GM19193 (cell line): Measurements from ENCODE around the gene RASL10A.

Experiments used
- POLR2A ChIP-seq: IDR thresholded peaks from 4 replicates; pipeline ENCODE4 v1.6.1; 2011; ENCODE audit not compliant: insufficient read depth, insufficient read length; ENCODE audit errors: extremely low read depth

RASL10A gene

GRCh38 chr22:29275819-29276565, 39.5 kb downstream of the RASL10A start:
- TF ChIP-seq POLR2A: no peak

GRCh38 chr22:29275167-29275566, 40.3 kb downstream of the RASL10A start:
- TF ChIP-seq POLR2A: no peak

- TF ChIP-seq POLR2A: no peak
Observed at GRCh38 chr22:29272624-29273023, 42.9 kb downstream of the RASL10A start.

GRCh38 chr22:29270475-29271271, 44.8 kb downstream of the RASL10A start:
- TF ChIP-seq POLR2A: no peak

GRCh38 chr22:29269731-29270474, 45.6 kb downstream of the RASL10A start:
- no peak for TF ChIP-seq POLR2A

- TF ChIP-seq POLR2A: no peak
Observed at GRCh38 chr22:29269230-29269604, 46.3 kb downstream of the RASL10A start.

GRCh38 chr22:29268511-29269229, 46.8 kb downstream of the RASL10A start:
- no peak for TF ChIP-seq POLR2A

- TF ChIP-seq POLR2A: peak; percentile 88
Observed at GRCh38 chr22:29267858-29268510, 47.5 kb downstream of the RASL10A start, which contains the start of the genes EWSR1 and RHBDD3. Gene EWSR1 (plus strand): TSS chr22:29268268. CDS start chr22:29268337, 69 bp downstream. Gene RHBDD3 (minus strand): TSS chr22:29267981. CDS start chr22:29265626, 2,355 bp downstream.

GRCh38 chr22:29267462-29267857, 48.0 kb downstream of the RASL10A start:
- TF ChIP-seq POLR2A: no peak

- no peak for TF ChIP-seq POLR2A
Observed at GRCh38 chr22:29266564-29267461, 48.7 kb downstream of the RASL10A start.

- TF ChIP-seq POLR2A: no peak
Observed at GRCh38 chr22:29265929-29266328, 49.6 kb downstream of the RASL10A start.

- no peak for TF ChIP-seq POLR2A
Observed at GRCh38 chr22:29265305-29265704, 50.2 kb downstream of the RASL10A start.

GRCh38 chr22:29263791-29264276, 51.7 kb downstream of the RASL10A start:
- TF ChIP-seq POLR2A: peak; percentile 12
